HEK293 (cell line): ENCODE results near the gene SOAT2.

Experiments
- CTCF ChIA-PET: fragments of 350-600 bp; formaldehyde crosslinking; extraction: SDS; loops from one replicate; lab custom pipeline; 2021; ENCODE audit warnings: antibody characterized with exemption; lab: Yijun Ruan, JAX
- POLR2A ChIA-PET: fragments of 300-600 bp; formaldehyde crosslinking; extraction: SDS; loops from one replicate; lab custom pipeline; 2020; ENCODE audit warnings: antibody characterized with exemption, inconsistent platforms; lab: Yijun Ruan, JAX
- H3K27ac ChIP-seq: fragments of 200-500 bp; sonication (Bioruptor generic); 2 replicates; pipeline ENCODE4 v1.5.1; 2014; ENCODE audit warnings: low read depth, low read length, control low read depth, inconsistent platforms; ENCODE audit errors: extremely low read depth
- H3K36me3 ChIP-seq, 2 experiments: fragments of 200-500 bp in 1 of 2; sonication (Bioruptor generic) in 1 of 2; 1 replicate in 1 of 2; 2 replicates in 1 of 2; pipeline ENCODE4 v1.5.1; 2014 to 2017; ENCODE audit warnings: inconsistent platforms in 2 of 2, low read length in 2 of 2; ENCODE audit not compliant: control insufficient read depth in 2 of 2, insufficient read depth in 1 of 2
- H3K4me1 ChIP-seq: fragments of 200-500 bp; sonication (Bioruptor generic); 2 replicates; pipeline ENCODE4 v1.5.1; 2014; ENCODE audit warnings: mild to moderate bottlenecking, low read length, inconsistent platforms; ENCODE audit not compliant: control insufficient read depth, insufficient read depth
- H3K4me3 ChIP-seq: 2 replicates; pipeline ENCODE4 v1.5.1; 2011; ENCODE audit warnings: low read depth, mild to moderate bottlenecking, control low read depth, low read length, moderate library complexity
- H3K9me3 ChIP-seq: fragments of 200-500 bp; sonication (Bioruptor generic); 2 replicates; pipeline ENCODE4 v1.5.1; 2014; ENCODE audit warnings: low read depth, low read length, inconsistent platforms; ENCODE audit not compliant: control insufficient read depth, insufficient read depth
- HOXA7 ChIP-seq: sonication (generic); formaldehyde crosslinking; IDR thresholded peaks from 2 replicates; pipeline ENCODE4 v1.8.1; 2022; ENCODE audit warnings: missing genetic modification reagents, borderline replicate concordance
- IKZF3 ChIP-seq: fragments of 450-650 bp; IDR thresholded peaks from 2 replicates; pipeline ENCODE4 v1.5.0; 2018; ENCODE audit warnings: missing biosample characterization, mild to moderate bottlenecking, missing genetic modification characterization, moderate library complexity
- PRDM6 ChIP-seq: fragments of 450-650 bp; formaldehyde crosslinking; IDR thresholded peaks from 2 replicates; pipeline ENCODE4 v1.5.1; 2017; ENCODE audit warnings: missing biosample characterization, missing genetic modification characterization
- WT1 ChIP-seq: fragments of 450-650 bp; formaldehyde crosslinking; IDR thresholded peaks from 2 replicates; pipeline ENCODE4 v1.5.1; 2016; ENCODE audit warnings: missing biosample characterization, missing genetic modification characterization
- ZFHX2 ChIP-seq: fragments of 450-650 bp; formaldehyde crosslinking; conservative IDR thresholded peaks from 2 replicates; pipeline ENCODE4 v1.5.1; 2016; ENCODE audit warnings: missing biosample characterization, missing genetic modification characterization
- ZNF138 ChIP-seq: fragments of 450-650 bp; formaldehyde crosslinking; IDR thresholded peaks from 2 replicates; pipeline ENCODE4 v1.5.1; 2016; ENCODE audit warnings: missing biosample characterization, missing genetic modification characterization, borderline replicate concordance
- ZNF658 ChIP-seq: fragments of 450-650 bp; formaldehyde crosslinking; IDR thresholded peaks from 2 replicates; pipeline ENCODE4; 2016; ENCODE audit warnings: missing biosample characterization, missing genetic modification characterization
- ZNF768 ChIP-seq: fragments of 450-650 bp; formaldehyde crosslinking; IDR thresholded peaks from 2 replicates; pipeline ENCODE4 v1.5.1; 2018; ENCODE audit warnings: missing biosample characterization, mild to moderate bottlenecking, missing genetic modification characterization
- TF ChIP-seq, protein P1 (sequence below): fragments of 450-650 bp; formaldehyde crosslinking; IDR thresholded peaks from 2 replicates; pipeline ENCODE4 v1.5.1; 2016; ENCODE audit warnings: missing biosample characterization, missing genetic modification characterization
- TF ChIP-seq, protein P2 (sequence below): fragments of 450-650 bp; formaldehyde crosslinking; IDR thresholded peaks from 2 replicates; pipeline ENCODE4 v1.5.1; 2016; ENCODE audit warnings: missing biosample characterization, missing genetic modification characterization, low read depth
- TF ChIP-seq, protein P3 (sequence below): fragments of 450-650 bp; formaldehyde crosslinking; IDR thresholded peaks from 2 replicates; pipeline ENCODE4 v1.5.1; 2016; ENCODE audit warnings: missing biosample characterization, missing genetic modification characterization
- TF ChIP-seq, protein P4 (sequence below): fragments of 450-650 bp; formaldehyde crosslinking; IDR thresholded peaks from 2 replicates; pipeline ENCODE4 v1.5.1; 2016; ENCODE audit warnings: missing biosample characterization, missing genetic modification characterization

SOAT2 gene

GRCh38 chr12:53115112-53115890 is 12.0 kb downstream of the SOAT2 start (continued):
- TF ChIP-seq PRDM6 = no peak
- TF ChIP-seq, all 188 proteins: peak for 0

DNA sequence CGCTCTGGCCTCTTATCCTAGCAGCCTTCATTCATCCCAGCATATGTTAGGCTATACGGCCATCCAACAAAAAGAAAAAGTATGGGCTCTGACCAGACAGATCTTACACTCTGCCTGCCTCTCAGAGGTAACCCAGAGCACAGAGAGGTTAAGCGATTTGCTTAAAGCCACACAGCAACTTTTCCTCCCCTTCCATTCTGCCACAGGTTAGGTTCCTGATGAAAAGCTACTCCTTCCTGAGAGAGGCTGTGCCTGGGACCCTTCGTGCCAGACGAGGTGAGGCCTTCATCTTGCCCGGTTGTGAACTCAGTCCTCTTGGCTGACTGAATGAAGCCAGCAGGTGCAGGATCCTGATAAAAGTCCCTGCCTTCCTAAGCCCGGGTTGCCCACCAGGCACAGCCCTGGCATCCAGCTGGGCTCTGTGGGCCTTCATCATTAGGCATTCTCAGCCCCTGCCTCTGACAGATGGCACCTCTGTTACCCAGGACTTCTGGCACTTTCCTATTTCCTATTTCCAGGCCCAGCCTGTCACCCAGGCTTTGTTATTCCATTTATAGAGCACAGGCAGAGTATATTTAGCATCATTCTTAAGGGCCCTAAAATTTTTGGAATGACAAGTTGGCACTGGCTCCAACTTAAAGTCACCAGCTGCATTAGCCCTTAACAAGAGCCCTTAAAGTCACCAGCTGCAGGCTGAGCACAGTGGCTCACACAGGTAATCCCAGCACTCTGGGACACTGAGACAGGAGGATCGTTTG is 12.8 kb downstream of the SOAT2 start:
- ChIA-PET CTCF (interaction anchor here (0.9 kb wide), 1 partner anchor 15 kb away, joined by 3 read pairs; no protein-coding TSS in a partner anchor), POLR2A (interaction anchor here (1.5 kb wide), 1 partner anchor 37 kb away, joined by 4 read pairs; the partner anchor contains the start of gene SPRYD3)
- H3K9me3 ChIP-seq = no peaks in the 10 kb centered on the region
- H3K36me3 ChIP-seq = no peaks in the 10 kb centered on the region
- peak; percentile 80 for TF ChIP-seq ZNF768 (tag by site-specific recombination)
- TF ChIP-seq, protein P1, sequence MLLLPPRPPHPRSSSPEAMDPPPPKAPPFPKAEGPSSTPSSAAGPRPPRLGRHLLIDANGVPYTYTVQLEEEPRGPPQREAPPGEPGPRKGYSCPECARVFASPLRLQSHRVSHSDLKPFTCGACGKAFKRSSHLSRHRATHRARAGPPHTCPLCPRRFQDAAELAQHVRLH (tag by site-specific recombination) = peak; percentile 46; the same call in 1 of the 2 replicates
- no peak for TF ChIP-seq ZNF658
- TF ChIP-seq, protein P2, sequence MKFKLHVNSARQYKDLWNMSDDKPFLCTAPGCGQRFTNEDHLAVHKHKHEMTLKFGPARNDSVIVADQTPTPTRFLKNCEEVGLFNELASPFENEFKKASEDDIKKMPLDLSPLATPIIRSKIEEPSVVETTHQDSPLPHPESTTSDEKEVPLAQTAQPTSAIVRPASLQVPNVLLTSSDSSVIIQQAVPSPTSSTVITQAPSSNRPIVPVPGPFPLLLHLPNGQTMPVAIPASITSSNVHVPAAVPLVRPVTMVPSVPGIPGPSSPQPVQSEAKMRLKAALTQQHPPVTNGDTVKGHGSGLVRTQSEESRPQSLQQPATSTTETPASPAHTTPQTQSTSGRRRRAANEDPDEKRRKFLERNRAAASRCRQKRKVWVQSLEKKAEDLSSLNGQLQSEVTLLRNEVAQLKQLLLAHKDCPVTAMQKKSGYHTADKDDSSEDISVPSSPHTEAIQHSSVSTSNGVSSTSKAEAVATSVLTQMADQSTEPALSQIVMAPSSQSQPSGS (tag by site-specific recombination) = no peak
- TF ChIP-seq IKZF3 (tag by site-specific recombination) = no peak
- TF ChIP-seq, protein P3, sequence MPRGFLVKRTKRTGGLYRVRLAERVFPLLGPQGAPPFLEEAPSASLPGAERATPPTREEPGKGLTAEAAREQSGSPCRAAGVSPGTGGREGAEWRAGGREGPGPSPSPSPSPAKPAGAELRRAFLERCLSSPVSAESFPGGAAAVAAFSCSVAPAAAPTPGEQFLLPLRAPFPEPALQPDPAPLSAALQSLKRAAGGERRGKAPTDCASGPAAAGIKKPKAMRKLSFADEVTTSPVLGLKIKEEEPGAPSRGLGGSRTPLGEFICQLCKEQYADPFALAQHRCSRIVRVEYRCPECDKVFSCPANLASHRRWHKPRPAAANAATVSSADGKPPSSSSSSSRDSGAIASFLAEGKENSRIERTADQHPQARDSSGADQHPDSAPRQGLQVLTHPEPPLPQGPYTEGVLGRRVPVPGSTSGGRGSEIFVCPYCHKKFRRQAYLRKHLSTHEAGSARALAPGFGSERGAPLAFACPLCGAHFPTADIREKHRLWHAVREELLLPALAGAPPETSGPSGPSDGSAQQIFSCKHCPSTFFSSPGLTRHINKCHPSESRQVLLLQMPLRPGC (tag by site-specific recombination) = no peak
- TF ChIP-seq WT1 (tag by site-specific recombination) = no peak
- no peak for TF ChIP-seq HOXA7 (CRISPR knock-in tag)
- H3K4me3 ChIP-seq = no peak overlapping the region
- no peaks in the 10 kb centered on the region for H3K4me1 ChIP-seq
- no peak overlapping the region for H3K27ac ChIP-seq

DNA sequence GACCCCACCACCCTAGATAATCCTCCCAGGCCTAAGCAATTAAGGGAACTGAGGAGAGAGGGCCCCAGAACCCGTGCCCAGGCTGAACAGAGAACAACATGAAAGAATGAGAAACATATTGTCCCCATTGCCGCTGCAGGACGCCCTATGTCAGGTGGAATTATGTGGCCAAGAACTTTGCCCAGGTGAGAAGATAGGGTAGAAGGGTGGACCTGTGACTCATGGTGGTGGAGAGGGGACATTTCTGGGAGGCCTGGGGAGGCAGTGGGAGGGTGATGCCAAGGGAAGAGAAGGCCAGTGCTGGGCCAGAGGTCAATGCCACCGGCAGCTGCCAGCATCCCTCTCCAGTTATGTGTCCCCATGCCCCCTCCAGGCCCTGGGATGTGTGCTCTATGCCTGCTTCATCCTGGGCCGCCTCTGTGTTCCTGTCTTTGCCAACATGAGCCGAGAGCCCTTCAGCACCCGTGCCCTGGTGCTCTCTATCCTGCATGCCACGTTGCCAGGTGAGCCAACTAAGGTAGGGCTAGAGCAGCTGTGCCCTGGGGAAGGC is 15.5 kb downstream of the SOAT2 start:
- H3K4me3 ChIP-seq = no peak overlapping the region
- ChIA-PET CTCF (no interaction called here), POLR2A (no interaction called here)
- no peaks in the 10 kb centered on the region for H3K36me3 ChIP-seq
- TF ChIP-seq PRDM6 (no peak), ZNF138 (tag by site-specific recombination) (no peak), ZFHX2 (tag by site-specific recombination) (no peak)
- TF ChIP-seq, protein P4, sequence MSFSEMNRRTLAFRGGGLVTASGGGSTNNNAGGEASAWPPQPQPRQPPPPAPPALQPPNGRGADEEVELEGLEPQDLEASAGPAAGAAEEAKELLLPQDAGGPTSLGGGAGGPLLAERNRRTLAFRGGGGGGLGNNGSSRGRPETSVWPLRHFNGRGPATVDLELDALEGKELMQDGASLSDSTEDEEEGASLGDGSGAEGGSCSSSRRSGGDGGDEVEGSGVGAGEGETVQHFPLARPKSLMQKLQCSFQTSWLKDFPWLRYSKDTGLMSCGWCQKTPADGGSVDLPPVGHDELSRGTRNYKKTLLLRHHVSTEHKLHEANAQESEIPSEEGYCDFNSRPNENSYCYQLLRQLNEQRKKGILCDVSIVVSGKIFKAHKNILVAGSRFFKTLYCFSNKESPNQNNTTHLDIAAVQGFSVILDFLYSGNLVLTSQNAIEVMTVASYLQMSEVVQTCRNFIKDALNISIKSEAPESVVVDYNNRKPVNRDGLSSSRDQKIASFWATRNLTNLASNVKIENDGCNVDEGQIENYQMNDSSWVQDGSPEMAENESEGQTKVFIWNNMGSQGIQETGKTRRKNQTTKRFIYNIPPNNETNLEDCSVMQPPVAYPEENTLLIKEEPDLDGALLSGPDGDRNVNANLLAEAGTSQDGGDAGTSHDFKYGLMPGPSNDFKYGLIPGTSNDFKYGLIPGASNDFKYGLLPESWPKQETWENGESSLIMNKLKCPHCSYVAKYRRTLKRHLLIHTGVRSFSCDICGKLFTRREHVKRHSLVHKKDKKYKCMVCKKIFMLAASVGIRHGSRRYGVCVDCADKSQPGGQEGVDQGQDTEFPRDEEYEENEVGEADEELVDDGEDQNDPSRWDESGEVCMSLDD = no peak
- TF ChIP-seq, protein P2 (tag by site-specific recombination) = no peak
- no peaks in the 10 kb centered on the region for H3K4me1 ChIP-seq
- H3K9me3 ChIP-seq = no peaks in the 10 kb centered on the region
- H3K27ac ChIP-seq = no peak overlapping the region
